GM19025 (cell line): ENCODE results near the gene FBXO3.
"Not testable (repeated sequence)": the region's sequence is repeated elsewhere in the genome, so short reads cannot be mapped to it uniquely, and the experiment has no call there.

ENCODE experiments used
- ATAC-seq: cut with Tn5 transposase; IDR thresholded peaks from one replicate; pipeline ENCODE4 v1.9.1; 2021; ENCODE audit warnings: mild to moderate bottlenecking, low read depth, moderate library complexity; ENCODE audit not compliant: unreplicated experiment

Gene FBXO3, protein sequence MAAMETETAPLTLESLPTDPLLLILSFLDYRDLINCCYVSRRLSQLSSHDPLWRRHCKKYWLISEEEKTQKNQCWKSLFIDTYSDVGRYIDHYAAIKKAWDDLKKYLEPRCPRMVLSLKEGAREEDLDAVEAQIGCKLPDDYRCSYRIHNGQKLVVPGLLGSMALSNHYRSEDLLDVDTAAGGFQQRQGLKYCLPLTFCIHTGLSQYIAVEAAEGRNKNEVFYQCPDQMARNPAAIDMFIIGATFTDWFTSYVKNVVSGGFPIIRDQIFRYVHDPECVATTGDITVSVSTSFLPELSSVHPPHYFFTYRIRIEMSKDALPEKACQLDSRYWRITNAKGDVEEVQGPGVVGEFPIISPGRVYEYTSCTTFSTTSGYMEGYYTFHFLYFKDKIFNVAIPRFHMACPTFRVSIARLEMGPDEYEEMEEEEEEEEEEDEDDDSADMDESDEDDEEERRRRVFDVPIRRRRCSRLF

DNA sequence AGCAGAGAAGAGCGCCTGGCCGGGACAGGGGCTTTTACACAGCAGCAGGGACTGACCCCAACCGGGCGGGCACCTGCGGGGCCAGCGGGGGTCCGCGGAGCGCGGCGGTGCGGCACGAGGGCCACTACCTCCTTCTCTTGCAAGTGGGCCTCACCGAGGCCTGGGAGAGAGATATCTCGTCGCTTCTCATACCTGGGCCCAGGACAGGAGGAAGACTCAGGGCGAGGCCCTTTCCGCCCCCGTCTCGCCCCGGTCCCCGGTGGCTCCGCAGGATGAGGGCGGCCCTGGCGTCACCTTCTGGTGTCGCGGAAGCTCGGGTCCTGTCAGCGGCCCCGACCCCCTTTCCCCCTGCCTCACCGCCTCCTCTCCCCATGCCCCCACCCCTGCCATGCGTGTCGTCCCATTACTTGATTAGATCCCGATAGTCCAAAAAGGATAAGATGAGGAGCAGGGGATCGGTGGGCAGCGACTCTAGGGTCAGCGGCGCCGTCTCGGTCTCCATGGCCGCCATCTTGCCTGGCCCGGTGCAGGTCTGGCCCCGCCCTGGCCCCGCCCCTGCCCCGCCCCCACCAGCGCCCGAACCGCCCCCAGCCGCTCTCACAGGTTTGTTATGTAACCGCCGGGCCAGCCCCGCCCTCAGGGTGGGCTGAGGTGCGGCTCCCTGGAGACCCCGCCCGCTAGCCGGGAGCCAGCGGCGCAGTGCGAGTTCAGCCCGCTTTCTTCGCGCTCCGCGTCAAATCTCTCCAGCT lies at the start of gene FBXO3:
Gene FBXO3 (minus strand): TSS at position 534 of the 749 bp plus-strand sequence. CDS start 23 bp downstream, at position 511.
- ATAC-seq: peak; percentile 58

DNA sequence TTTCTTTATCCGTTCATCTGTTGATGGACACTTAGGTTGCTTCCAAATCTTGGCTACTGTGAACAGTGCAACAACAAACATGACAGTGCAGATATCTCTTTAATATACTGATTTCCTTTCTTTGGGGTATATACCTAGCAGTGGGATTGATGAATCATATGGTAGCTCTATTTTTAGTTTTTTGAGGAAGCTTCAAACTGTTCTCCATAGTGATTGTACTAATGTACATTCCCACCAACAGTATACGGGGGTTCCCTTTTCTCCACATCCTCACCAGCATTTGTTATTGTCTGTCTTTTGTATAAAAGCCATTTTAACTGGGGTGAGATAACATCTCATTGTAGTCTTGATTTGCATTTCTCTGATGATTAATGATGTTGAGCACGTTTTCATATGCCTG lies 48.7 kb upstream of the FBXO3 start:
- not testable (repeated sequence) for ATAC-seq

DNA sequence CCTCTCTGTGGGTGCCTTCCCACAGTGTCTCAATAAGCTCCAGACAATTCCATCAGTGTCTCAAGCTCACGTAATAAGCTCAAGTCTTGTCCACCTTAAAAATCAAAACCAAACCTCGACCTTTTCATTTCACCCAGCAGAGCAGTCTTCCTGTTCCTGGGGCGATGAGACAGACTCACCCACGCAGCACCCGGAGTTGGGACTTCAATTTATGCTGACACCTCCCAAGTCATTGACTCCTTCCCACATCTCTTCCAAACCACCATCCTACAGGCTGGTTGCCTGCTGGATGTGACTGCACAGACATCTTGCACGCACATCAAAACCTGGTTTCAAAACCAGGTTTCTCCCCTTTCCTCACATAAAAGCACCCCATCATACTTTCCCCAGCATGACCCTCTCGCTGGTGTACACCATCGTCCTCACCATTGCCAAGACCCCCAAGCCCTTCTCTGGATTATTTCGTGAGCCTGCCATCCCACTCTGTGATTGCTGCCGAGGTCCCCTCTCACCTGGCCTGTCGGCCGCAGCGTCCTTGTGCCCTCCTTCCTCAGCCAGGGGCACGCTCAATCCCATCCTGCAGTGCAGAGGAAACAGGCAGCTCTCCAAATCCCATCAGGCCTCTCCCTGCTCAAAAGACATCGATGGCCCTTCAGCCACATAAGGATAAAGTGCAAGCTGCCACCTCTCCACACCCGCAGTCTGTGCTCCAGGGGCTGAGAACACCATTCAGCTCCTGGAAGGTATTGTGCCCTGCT lies 45.1 kb upstream of the FBXO3 start:
- no peak for ATAC-seq

DNA sequence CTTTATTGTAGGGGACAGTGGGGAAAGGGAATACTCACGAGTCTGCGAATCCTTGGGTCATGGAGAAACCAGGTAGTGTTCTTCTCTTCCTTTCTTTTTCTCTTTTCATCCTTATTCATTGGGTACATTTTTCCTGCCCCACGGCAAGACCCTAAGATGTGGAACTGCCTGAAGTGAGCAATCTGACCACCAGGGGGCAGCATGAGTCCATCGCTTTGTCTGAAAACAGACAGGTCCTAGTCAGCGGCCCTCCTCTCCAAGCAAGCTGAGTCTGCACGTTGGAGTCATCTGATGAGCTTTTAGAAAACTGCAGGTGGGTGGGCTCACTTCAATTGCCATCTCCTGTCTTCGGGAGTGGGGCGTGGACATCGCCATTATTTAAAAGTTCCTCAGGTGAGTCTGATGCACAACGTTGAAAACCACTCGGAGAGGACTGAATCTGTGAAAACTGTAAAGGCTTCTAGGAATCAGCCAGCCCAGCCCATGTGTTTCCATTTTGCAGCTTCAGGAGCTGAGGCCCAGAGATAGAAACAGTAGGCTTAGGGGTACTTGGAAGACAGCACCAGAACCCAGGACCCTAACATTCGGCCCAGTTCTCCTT lies 34.0 kb upstream of the FBXO3 start:
- ATAC-seq: peak; percentile 69

DNA sequence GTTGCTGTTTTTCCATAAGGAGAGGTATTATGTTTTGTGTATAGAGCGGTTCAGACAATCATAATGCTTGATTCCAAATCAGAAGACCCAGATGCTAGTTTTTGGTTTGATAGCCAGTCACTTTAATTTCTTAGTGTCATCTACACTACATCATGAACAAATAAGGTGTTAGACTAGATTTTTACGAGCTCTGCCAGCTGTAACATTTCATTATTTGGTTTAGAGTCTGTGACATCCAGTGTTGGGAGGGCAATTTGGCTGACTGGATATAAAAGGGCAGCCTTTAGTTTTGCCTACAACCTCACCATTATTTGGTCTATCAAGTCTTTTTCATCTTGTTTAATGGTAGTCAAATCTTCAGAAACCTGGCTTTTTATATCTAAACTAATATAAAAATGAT lies 30.2 kb upstream of the FBXO3 start:
- no peak for ATAC-seq

DNA sequence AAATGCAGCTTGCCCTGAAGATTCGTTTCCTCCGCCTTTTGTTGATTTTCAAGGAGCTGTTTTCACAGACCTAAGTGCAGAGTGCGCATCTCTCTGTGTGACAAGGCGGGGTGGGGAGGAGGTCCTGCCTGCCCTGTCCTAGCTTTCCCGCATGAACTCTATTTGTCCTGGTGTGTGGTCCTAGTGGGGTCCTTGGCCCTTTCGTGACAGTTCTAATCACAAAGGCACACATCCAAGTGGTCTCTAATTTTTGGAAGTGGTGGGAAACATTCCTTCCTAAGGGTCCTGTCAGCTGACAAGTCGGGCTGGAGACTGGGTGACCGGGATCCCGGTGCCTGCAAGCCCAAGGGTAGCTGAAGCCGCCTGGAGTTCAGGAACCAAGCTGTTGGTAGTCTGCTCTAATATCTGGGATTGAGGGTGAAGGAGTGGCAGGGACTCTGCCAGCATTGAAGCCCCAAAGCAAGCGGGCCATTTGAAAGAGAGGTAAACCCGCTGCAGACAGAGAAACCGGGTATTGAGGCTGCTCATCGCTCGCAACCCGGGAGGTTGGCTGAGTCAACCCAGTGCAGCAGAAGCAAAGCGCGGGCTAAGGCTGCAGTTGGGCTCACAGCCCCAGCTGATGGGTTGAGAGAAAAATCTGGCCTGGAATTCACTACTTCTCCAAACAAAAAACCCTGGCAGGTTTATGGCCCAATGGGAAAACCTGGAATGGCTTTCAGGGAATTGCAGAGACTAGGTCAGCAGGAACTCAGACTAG lies 28.1 kb upstream of the FBXO3 start:
- no peak for ATAC-seq

DNA sequence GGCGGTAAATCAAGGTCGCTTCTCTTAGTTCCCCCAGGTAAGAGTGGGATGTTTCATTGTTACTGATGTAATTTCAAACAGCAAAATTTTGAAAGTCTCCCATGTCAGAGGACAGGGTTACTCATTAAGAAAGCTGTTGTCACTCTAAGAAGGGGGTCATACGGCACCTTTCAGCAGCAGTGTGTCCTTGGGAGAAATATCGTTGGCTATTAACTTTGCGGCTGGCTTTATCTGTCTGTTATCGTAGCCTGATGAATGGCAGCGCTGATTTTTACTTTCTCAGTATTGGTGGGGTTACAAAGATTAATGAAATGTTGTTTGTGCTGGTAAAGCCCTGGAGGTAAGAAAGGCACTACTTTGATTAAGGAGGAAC lies 27.5 kb upstream of the FBXO3 start:
- no peak for ATAC-seq

DNA sequence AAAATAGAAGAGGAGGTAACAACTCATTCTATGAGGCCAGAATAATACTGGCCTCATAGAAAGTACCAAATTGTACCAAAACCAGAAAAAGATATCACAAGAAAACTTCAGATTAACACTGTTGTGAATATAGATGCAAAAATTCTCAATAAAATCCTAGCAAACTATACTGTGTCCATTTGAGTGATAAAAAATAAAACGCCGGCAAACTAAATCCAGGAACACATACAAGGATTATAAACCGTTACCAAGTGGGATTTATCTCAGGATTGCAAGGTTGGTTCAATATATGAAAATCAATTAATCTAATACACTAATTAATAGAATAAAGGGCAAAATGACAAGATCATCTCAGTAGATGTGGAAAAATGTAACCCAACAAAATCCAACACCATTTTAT lies 23.6 kb upstream of the FBXO3 start:
- ATAC-seq: no peak

DNA sequence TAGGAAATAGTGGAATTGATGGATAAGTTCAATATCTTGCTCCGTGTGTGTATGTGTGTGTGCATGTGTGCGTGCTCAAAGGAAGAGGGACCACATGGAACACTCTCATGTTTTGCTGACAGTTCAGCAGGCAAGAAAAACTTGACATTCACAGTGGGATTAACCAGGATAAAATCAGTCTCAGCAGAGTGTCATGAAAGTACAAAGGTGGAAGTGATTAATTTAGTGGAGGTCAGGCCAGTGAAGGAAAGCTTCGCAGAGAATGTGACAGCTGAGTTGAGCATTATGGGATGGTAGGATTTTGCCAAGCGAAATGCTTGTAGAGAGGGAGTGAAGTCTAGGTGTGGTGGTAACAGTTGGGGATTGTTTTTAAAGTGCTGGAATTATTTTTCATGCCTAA lies 15.7 kb upstream of the FBXO3 start:
- ATAC-seq: no peak

DNA sequence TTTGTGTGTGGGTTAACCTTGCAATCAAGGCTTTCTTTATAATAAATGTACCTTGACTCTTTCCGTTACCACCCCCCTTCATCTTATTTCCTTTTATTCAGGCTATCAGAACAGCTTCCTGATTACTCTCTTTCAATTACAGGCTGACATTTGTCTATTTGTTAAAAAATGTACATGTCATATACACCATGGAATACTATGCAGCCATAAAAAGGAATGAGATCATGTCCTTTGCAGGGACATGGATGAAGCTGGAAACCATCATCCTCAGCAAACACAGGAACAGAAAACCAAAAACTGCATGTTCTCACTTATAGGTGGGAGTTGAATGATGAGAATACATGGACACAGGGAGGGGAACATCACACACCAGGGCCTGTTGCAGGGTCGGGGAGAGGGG lies 13.8 kb upstream of the FBXO3 start:
- ATAC-seq: not testable (repeated sequence)

DNA sequence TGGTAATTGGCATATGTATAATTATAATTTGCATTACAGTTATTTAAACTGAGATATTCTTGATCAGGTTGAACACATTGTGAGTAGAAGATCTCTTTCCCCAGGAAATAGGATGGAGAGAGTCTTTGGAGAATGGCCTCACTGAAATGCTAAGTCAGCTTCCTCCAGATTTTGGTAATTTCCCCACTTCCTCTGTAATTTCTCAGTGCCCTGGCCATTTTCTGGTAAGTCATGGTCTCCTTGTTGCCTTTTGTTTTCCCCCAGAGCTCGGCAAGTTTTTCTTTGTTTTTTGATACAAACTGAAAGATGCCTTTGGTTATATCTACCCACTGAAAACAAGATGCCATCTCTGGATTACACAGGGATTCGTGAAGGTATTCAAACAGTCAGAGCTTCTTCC lies 12.8 kb upstream of the FBXO3 start:
- ATAC-seq: no peak

DNA sequence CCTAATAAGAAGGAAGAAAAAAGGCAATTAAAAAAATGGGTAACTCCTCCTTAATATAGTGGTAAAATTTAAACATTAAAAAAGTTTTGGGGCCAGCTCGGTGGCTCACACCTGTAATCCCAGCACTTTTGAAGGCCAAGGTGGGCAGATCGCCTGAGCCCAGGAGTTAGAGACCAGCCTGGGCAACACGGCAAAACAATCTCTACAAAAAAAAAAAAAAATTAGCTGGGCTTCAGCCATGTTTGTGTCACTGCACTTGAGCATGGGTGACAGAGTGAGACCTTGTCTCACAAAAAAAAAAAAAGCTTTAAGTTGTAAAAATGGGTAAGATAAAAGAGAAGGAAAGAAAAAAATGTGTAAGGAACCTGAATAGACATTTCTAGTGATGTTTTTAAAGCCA lies 11.3 kb upstream of the FBXO3 start:
- ATAC-seq: no peak

DNA sequence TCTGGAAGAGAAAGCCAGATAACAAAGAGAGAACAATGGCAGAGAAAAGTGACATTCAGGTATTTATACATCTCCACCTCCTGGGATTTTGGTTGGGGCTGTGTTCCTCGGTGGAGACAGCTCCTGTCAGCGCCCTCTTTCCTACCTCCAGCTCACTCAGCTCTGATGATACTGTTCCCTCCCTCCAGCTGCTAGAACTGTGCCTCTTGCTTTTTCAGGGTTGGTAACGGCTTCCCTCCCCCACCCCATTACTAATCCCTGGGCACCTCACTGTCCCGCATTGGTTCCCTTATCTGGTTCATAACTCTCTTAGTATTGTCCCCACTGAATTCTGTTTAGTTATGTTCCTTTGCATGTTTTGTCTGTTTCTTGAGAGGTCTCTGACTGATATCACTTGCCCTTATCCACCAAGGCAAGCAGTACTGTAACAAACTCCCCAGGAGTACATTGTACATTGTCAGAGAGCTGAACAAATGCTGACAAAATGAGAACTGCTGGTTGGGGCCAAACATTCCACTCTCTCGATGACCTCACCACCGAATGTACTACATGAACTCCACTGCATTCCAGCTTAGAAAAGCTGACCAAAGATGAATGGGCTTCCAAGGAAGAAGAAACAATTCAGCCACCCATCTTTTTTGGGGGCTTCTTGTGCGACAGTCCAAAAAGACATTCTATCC lies 5.7 kb upstream of the FBXO3 start:
- ATAC-seq: no peak

DNA sequence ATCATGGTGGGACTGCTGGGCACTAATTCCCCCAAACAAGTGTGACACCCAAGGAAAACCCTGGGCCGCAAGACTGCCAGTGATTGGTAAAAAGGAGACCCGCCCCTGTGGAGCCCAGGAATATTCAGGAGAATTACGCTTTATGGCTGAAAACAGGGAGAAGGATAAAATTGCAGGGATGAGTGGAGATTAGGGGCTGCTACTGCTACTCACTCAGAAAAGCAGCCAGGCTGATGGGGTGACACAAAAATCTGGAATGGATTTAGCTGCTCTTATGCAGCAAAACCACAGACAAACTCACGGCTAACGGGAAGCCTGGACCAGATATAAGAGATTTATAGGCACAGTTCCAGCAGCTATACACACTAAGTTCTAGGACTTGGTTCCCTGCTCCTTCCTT lies 4.4 kb upstream of the FBXO3 start:
- ATAC-seq: no peak

DNA sequence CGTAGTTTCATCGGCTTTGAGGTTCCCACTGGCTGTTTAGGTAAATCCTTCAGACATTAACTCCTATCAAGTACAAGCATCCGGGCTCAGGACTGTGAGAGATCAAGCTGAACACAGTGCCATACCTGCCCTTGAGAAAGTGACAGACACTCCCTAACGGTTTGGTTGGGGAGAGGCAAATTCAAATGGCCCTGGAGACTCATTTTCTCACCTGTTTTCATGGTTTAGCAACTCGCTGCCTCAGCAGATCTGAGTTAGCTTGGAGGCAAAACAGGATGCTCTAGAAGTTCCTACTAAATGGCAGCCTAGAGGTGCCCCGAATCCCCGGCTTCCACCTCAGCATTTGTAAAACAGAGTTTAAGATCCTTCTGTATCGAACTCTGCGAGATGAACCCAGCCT lies 3.6 kb upstream of the FBXO3 start:
- ATAC-seq: no peak

DNA sequence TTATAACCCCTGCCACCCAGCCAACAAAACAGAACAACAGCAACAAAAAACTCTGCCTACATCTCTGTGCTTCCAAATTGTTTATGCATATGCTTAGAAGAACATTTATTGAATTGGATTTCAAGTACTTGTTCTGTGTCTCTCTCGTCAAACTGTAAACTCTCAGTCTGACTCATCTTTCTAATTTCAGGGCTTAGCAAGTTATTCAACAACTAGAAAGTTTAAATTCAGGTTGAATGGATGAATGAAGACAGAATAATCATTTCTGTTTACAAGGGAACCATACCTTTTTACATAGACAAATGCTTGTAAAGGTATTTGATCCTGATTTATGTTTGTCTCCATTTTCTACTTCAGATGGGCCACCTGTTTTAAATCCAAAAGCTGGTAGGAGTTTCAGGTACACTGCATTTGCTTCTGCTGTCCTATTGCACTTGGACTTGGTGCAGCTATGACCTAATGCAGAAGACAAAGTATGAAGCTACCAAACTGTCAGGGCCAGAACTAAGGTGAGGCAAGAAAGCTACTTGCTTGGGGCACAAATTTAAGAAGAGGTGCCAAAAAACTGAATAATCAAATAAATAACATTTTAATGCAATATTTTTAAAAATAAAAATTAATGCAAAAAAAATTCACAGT lies 1.6 kb upstream of the FBXO3 start:
- ATAC-seq: peak; percentile 33

DNA sequence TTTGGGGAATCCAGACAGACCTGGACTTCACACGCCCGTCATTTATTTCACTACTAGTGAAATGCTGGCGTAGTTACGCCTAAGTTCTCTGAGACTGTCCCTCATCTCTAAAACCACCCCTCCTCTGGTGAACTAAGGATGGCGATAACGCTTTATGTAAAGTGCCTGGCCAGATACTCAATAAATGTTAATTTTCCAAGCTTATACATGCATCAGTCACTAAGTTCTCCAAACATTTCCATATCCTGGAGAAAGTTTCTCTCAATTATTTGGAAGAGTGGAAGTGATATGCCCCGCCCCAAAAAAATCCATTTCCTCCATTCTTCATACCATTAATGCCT lies 1.1 kb upstream of the FBXO3 start:
- no peak for ATAC-seq

DNA sequence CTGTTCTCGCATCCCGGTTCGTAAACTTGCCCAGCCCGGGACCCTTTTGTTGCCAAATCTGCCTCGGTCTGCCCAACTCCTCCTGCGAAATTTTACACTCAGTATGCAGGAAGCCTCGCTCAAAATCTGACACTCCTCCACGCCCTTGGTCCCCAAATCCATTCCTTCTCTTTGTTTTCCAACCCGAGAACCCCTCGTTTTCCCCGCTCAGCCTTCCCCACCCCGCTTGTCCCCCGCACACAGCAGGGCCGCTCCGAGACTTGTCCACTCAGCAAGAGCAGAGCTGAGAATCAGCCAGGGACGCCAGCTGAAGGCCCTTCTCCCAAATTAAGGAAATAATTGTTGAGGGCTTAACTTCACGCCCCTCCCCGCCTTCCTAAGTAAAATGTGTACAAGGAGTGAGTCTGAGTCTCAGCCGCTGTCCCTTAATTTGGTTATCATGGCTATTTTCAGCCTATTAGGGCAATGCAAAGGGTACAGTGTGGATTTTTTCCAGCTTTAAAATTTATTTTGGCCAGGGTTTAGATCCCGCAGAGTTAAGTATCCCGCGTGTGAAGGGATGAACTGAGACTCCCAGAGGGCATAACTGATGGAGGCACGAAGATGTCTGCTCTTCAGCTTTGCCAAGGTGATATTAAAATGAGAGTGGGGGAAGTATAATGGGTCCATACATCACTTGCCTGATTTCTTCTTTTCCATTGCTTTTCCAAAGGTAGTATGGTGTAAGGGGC lies 581 bp upstream of the FBXO3 start:
- no peak for ATAC-seq
